IMR-90 (cell line): ENCODE measurements around the gene ZFAND2B. TPM values are rescaled to one million over a fixed set of nuclear protein-coding genes. Genes with fewer than 3 reads are reported as not detected.

ENCODE experiments used
- ATAC-seq: fragments of 200-7000 bp; cut with Tn5 transposase; 2 replicates; pipeline ENCODE4 v1.9.1; 2020; ENCODE audit warnings: low read depth, mild to moderate bottlenecking, moderate library complexity
- BruUV-seq: library from RNA; stranded (reverse); fragments of 400-500 nt; replicated peaks from 2 replicates; lab custom pipeline; 2021; lab: Mats Ljungman, UMichigan
- CTCF ChIA-PET: fragments of 300-600 bp; formaldehyde crosslinking; extraction: SDS; loops from one replicate; lab custom pipeline; 2021; ENCODE audit warnings: antibody characterized with exemption; lab: Yijun Ruan, JAX
- POLR2A ChIA-PET: fragments of 300-600 bp; sonication (Branson Sonifier 250); formaldehyde crosslinking; loops from one replicate; lab custom pipeline; 2022; ENCODE audit warnings: antibody characterized with exemption; ENCODE audit not compliant: unreplicated experiment; lab: Charles Lee
- DNase-seq: peaks from one replicate; pipeline ENCODE4 v3.0.0; 2013
- H2AFZ ChIP-seq: replicated peaks from 2 replicates; pipeline ENCODE3; 2013; ENCODE audit warnings: low read length, mild to moderate bottlenecking; ENCODE audit not compliant: poor library complexity
- H2AK5ac ChIP-seq: 2 replicates; pipeline ENCODE4 v1.6.1; 2013; ENCODE audit warnings: low read depth, low read length, inconsistent platforms
- H2AK9ac ChIP-seq: replicated peaks from 2 replicates; pipeline ENCODE3; 2013; ENCODE audit warnings: mild to moderate bottlenecking, low read depth, low read length, moderate library complexity; ENCODE audit not compliant: poor library complexity
- H2BK120ac ChIP-seq: 2 replicates; pipeline ENCODE4 v1.6.1; 2013; ENCODE audit warnings: low read depth, low read length, inconsistent platforms
- H2BK15ac ChIP-seq: 3 replicates; pipeline ENCODE4 v1.6.1; 2013; ENCODE audit warnings: low read depth, low read length, inconsistent platforms
- H2BK20ac ChIP-seq: 2 replicates; pipeline ENCODE4 v1.6.1; 2013; ENCODE audit warnings: low read depth, mild to moderate bottlenecking, inconsistent platforms, low read length, moderate library complexity
- H2BK5ac ChIP-seq: 2 replicates; pipeline ENCODE4 v1.6.1; 2013; ENCODE audit warnings: mild to moderate bottlenecking, low read depth, low read length, inconsistent platforms; ENCODE audit not compliant: poor library complexity, severe bottlenecking
- H3K14ac ChIP-seq: replicated peaks from 2 replicates; pipeline ENCODE4 v1.6.1; 2013; ENCODE audit warnings: low read depth, low read length, inconsistent platforms
- H3K18ac ChIP-seq: 2 replicates; pipeline ENCODE4 v1.6.1; 2013; ENCODE audit warnings: low read depth, low read length, control low read depth
- H3K23ac ChIP-seq: 2 replicates; pipeline ENCODE4 v1.6.1; 2013; ENCODE audit warnings: low read depth, low read length, inconsistent platforms
- H3K27ac ChIP-seq: 2 replicates; pipeline ENCODE4 v1.5.1; 2013; ENCODE audit warnings: mild to moderate bottlenecking, control low read depth, low read length; ENCODE audit not compliant: insufficient read depth
- H3K27me3 ChIP-seq: 2 replicates; pipeline ENCODE4 v1.6.1; 2013; ENCODE audit warnings: low read length; ENCODE audit not compliant: control insufficient read depth, insufficient read depth
- H3K36me3 ChIP-seq: 2 replicates; pipeline ENCODE4 v1.6.1; 2013; ENCODE audit warnings: low read length, mixed read lengths; ENCODE audit not compliant: control insufficient read depth, insufficient read depth
- H3K4ac ChIP-seq: 2 replicates; pipeline ENCODE4 v1.6.1; 2013; ENCODE audit warnings: low read depth, low read length, inconsistent platforms
- H3K4me1 ChIP-seq: 2 replicates; pipeline ENCODE4 v1.6.1; 2013; ENCODE audit warnings: low read length, mixed read lengths; ENCODE audit not compliant: control insufficient read depth, insufficient read depth
- H3K4me2 ChIP-seq: 2 replicates; pipeline ENCODE4 v1.6.1; 2013; ENCODE audit warnings: low read depth, mild to moderate bottlenecking, control low read depth, low read length, moderate library complexity
- H3K4me3 ChIP-seq: 2 replicates; pipeline ENCODE4 v1.5.1; 2013; ENCODE audit warnings: low read depth, mild to moderate bottlenecking, control low read depth, low read length, moderate library complexity; ENCODE audit not compliant: insufficient read depth
- H3K56ac ChIP-seq: 2 replicates; pipeline ENCODE4 v1.6.1; 2013; ENCODE audit warnings: low read length, inconsistent platforms; ENCODE audit not compliant: insufficient read depth; ENCODE audit errors: extremely low read depth
- H3K79me1 ChIP-seq, 2 experiments: 2 replicates each; pipeline ENCODE4 v1.6.1; 2013; ENCODE audit warnings: low read length in 2 of 2, inconsistent platforms in 1 of 2, low read depth in 1 of 2
- H3K9ac ChIP-seq: 2 replicates; pipeline ENCODE4 v1.6.1; 2013; ENCODE audit warnings: low read depth, low read length, control low read depth
- H3K9me1 ChIP-seq: 2 replicates; pipeline ENCODE4 v1.6.1; 2013; ENCODE audit warnings: low read length, inconsistent platforms; ENCODE audit not compliant: insufficient read depth
- H3K9me3 ChIP-seq: 2 replicates; pipeline ENCODE4 v1.6.1; 2013; ENCODE audit warnings: low read length; ENCODE audit not compliant: control insufficient read depth, insufficient read depth
- H4K20me1 ChIP-seq: 2 replicates; pipeline ENCODE4 v1.6.1; 2013; ENCODE audit warnings: low read length, inconsistent platforms; ENCODE audit not compliant: insufficient read depth
- H4K5ac ChIP-seq: 2 replicates; pipeline ENCODE4 v1.6.1; 2013; ENCODE audit warnings: mild to moderate bottlenecking, low read depth, low read length, control low read depth
- H4K8ac ChIP-seq, 2 experiments: 2 replicates each; pipeline ENCODE4 v1.6.1; 2013; ENCODE audit warnings: low read depth in 2 of 2, low read length in 2 of 2, control low read depth in 1 of 2, inconsistent platforms in 1 of 2
- H4K91ac ChIP-seq: 2 replicates; pipeline ENCODE4 v1.6.1; 2013; ENCODE audit warnings: low read depth, low read length, inconsistent platforms; ENCODE audit not compliant: insufficient read depth
- CHD1 ChIP-seq: IDR thresholded peaks from 2 replicates; pipeline ENCODE4 v1.6.1; 2012; ENCODE audit warnings: low read depth, low read length, improper control_type of control experiment
- CTCF ChIP-seq: conservative IDR thresholded peaks from 2 replicates; pipeline ENCODE4 v1.5.1; 2012; ENCODE audit warnings: mild to moderate bottlenecking, low read depth, low read length, improper control_type of control experiment
- NFE2L2 ChIP-seq: fragments of 150-350 bp; IDR thresholded peaks from 2 replicates; pipeline ENCODE4 v1.6.1; 2016; ENCODE audit warnings: low read depth, mild to moderate bottlenecking, low read length
- RCOR1 ChIP-seq: IDR thresholded peaks from 2 replicates; pipeline ENCODE4 v1.6.1; 2012; ENCODE audit warnings: mild to moderate bottlenecking, low read length, improper control_type of control experiment; ENCODE audit not compliant: insufficient replicate concordance
- WGBS, 2 experiments: methylation state at CpG; one replicate each; pipeline versions ENCODE4 v1.1.5 to v1.1.7; 2013; ENCODE audit warnings: missing lambda C conversion rate in 2 of 2; ENCODE audit not compliant: insufficient read length in 1 of 2; ENCODE audit errors: extremely low coverage in 2 of 2; 5-methylcytosine and 5-hydroxymethylcytosine counted together
- dilution Hi-C: fragments of 300-500 bp; cut with HindIII; formaldehyde crosslinking; loops from one replicate; pipeline ENCODE4 v1.14.3; 2018; ENCODE audit warnings: low sequenced_read_pairs; ENCODE audit not compliant: unreplicated experiment
- in situ Hi-C: fragments of 300-500 bp; cut with MboI; formaldehyde crosslinking; loops from 3 replicates; pipeline ENCODE4 v1.14.3; 2019; ENCODE audit warnings: low sequenced_read_pairs, inconsistent platforms, mixed read lengths
- intact Hi-C: fragments of 100-400 bp; cut with micrococcal nuclease; formaldehyde crosslinking; loops from 2 replicates; pipeline ENCODE4 v1.10.0; 2022
- polyA plus RNA-seq, 3 experiments: library from polyadenylated mRNA; depleted of rRNA; stranded (reverse); fragments of >200 nt; gene quantifications; 2 replicates each; pipeline ENCODE4 v1.2.3, GENCODE V29; 2012; ENCODE audit warnings: low replicate concordance in 1 of 3
- total RNA-seq: library from RNA; depleted of rRNA; stranded (reverse); fragments of >200 nt; gene quantifications from 2 replicates; pipeline ENCODE4 v1.2.3, GENCODE V29; 2012

The ZFAND2B gene
- total and polyA plus RNA-seq, 2 of the 4 experiments (the other 2 are of a cell fraction), result 25.5 to 38.3 TPM

DNA sequence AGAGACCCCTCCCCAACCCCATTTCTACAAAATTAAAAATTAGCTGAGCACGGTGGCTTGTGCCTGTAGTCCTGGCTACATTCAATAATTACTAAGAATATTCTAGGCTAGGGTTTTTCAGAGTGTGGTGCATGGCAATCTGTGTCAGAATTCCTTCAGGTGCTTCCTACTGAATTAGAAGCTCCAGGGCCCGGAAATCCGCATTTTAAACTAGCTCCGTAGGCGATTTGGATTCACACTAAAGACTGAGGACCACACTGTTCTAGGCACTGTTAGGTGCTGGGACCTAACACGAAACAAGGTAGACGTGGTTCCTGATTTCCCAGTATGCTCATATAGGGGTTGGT, 628 bp upstream of the ZFAND2B start:
- Histone ChIP-seq H2AFZ (peak overlapping the region; percentile 98), H3K27me3 (no peaks in the 10 kb centered on the region), H3K9me3 (no peaks in the 10 kb centered on the region), H2BK20ac (no peak overlapping the region), H3K56ac (peak overlapping the region; percentile 52), H4K5ac (peak overlapping the region; percentile 23), H3K4me3 (peak overlapping the region; percentile 51), H3K79me1 (peaks cover 5 to 19% of the 10 kb centered on the region in 2 experiments; a peak in 3 of 4 replicates), H3K27ac (peak overlapping the region; percentile 86), H4K8ac (peak overlapping the region; percentile 50 to 89), H3K9me1 (peaks cover 8% of the 10 kb centered on the region; the same call in 1 of the 2 replicates), H3K4me1 (peaks cover 16% of the 10 kb centered on the region), H3K18ac (peak overlapping the region; percentile 8; the same call in 1 of the 2 replicates), H4K91ac (peak overlapping the region; percentile 77; the same call in 1 of the 2 replicates), H3K23ac (peak overlapping the region; percentile 88), H3K14ac (peak overlapping the region; percentile 96), H2AK9ac (peak overlapping the region; percentile 95), H4K20me1 (peaks cover 9% of the 10 kb centered on the region; the same call in 1 of the 2 replicates), H2AK5ac (peak overlapping the region; percentile 59), H2BK5ac (peak overlapping the region; percentile 64), H3K4me2 (peak overlapping the region; percentile 68), H2BK15ac (peak overlapping the region; percentile 8; the same call in 1 of the 3 replicates), H3K4ac (peak overlapping the region; percentile 81), H3K36me3 (peaks cover 22% of the 10 kb centered on the region), H2BK120ac (no peak overlapping the region), H3K9ac (peak overlapping the region; percentile 93)
- in situ Hi-C loops (loop anchor here (5.0 kb wide), 1 partner anchor 34 kb away; the partner anchor contains the start of gene SLC23A3), dilution Hi-C loops (no loop called here), intact Hi-C loops (loop anchor here (1.0 to 2.0 kb wide), 2 partner anchors 29 to 46 kb away; partner anchors contain the start of genes CNPPD1 and NHEJ1)
- TF ChIP-seq CTCF, result no peak
- no peak for TF ChIP-seq CHD1
- TF ChIP-seq NFE2L2, result no peak
- TF ChIP-seq RCOR1, result no peak
- POLR2A ChIA-PET, result no interaction called here
- DNase-seq (no peak), ATAC-seq (no peak)
- 12% methylated on average over 5 of the region's 7 CpGs; no CpG with 5 or more reads in 1 of the 2 experiments for WGBS, 2 experiments
- CTCF ChIA-PET, result interaction anchor here (1.0 to 1.1 kb wide), 3 partner anchors 13 to 71 kb away, joined by 3 read pairs; partner anchors contain the start of gene ABCB6
- no TSS peak for BruUV-seq
